Right renal pelvis (tissue), 4 donors: ENCODE data around the gene IGIP. TPM values are rescaled to one million over a fixed set of nuclear protein-coding genes. Genes with fewer than 3 reads are reported as not detected.
"Not testable (repeated sequence)": the region's sequence is repeated elsewhere in the genome, so short reads cannot be mapped to it uniquely, and the experiment has no call there.

Experiments
- DNase-seq, 4 donors: peaks; one replicate each; pipeline ENCODE4 v3.0.0-alpha.2; 2013; ENCODE audit warnings: low read depth in 4 of 4, low spot score in 3 of 4, missing footprints in 1 of 4
- polyA plus RNA-seq, 4 donors: library from polyadenylated mRNA; unstranded; fragments of 120-200 nt; gene quantifications; one replicate each; pipeline ENCODE4 v1.2.1, GENCODE V29; 2013; ENCODE audit not compliant: insufficient read length in 4 of 4

Gene IGIP
- polyA plus RNA-seq, 4 donors = 6.8 to 9.6 (median 7.5) TPM

GRCh38 chr5:140136624-140137023 lies 10.9 kb downstream of the IGIP start:
- no peak for DNase-seq

DNA sequence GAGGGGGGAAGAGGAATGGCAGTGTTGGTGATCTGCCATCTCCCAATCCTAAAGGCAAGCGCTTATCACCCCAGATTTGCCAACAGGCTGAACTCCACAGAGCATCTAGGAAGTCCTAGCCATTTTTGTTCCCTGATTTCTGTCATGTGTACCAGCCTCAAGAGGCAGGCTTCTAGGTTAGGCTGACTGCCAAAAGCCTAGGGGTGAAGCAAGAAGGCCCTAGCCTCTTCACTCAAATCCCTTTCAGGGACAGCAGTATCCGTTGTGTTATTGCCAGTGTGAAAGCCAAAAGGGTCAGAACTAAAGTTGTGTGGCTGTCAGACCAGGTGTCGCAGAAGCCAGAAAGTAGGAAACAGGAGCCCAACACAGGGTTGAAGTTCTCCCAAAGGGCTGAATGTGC lies 14.7 kb downstream of the IGIP start:
- no peak for DNase-seq

DNA sequence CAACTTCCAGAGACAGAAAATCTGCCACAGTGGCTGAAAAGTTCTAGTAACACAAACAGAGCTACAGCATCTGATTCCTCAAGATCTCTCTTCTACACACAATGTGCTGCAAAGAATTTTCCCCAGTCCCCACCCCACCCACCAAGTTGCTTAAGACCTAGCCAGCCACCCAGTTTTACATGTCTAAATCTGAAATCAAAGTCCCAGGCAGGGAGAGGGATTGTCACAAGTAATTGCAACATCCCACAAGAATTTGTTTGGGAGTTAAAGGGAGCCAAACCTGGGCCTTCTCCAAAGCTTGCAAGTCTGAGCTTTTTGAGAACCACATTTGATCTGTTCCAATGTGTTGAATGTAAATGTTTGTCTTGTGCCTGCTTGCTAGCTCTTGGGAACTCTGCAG lies 15.5 kb downstream of the IGIP start:
- DNase-seq = no peak

GRCh38 chr5:140142246-140142645 lies 16.5 kb downstream of the IGIP start:
- DNase-seq = no peak

DNA sequence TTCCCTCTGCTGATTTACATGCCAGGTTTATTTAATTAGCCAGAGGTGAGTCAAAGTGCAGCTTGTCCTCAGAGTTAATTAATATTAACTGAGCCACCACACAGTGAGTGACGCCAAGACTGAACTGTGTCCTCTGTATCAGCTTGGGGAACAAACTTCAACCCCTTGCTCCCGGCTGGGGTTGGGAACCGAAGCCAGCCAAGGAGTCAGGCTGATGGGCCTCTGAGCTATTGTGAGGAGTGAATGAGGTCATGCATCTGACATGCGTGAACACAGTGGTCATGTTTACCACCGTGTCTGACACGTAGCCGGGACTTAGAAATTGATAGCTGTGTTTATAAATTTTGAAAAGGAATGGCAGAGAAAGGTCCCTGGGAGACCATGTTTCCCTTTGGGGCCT lies 17.1 kb downstream of the IGIP start:
- DNase-seq = no peak

- no peak for DNase-seq
These were observed 18.0 kb downstream of the IGIP start for GRCh38 chr5:140143521-140144258.

DNA sequence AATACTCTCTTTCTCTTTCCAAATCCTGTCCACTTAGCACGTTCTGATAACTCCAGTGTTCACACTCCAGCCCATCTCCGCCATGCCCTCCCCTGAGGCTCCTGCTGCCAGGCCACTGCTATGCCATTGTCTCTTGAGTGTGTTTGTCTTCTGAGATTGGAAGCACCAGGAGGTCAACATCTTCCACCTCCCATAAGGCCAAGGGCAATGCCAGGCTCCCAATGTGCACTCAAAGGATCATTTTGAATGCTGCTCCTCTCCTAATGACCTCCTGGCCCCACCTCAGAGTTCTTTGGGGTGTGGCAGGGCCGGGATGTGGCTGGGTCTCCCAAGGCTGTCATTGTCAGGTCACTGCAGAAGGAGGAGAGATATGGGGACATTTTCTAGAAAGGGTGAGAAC lies 19.5 kb downstream of the IGIP start:
- DNase-seq = no peak

DNA sequence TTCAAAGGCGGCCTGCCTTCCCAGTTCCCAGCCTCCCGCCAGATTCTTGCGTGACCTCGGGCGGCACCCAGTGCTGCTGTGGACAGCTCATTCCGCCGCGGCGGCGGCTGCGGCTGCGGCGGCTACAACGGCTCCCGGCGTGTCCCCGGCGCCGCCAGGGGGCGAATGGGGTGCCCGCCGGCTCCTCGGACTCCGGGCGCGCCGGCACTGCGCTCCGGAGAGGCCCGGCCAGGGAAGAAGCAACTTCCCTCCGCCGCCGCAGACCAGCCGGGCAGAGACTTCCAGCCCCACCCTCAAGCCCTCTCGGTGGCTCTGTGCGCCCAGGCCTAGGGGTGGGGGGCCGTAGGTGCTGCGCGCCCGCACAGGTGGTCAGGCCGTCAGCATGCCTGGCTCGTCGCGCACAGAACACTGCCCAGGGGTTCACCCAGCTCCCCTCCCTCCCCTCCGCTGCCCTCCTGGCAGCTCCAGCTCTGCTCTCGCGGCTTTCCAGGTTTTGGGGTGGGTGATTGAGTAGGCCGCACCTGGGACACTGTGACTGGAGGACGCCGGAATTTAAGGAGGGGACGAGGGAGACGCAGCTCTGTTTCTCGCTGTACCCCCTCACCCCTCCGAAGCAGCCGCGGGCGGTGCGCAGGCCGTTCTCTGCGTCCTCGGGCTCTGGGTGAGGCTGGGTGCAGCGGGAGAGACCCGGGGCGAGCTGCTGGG lies 20.2 kb downstream of the IGIP start:
- DNase-seq = peak; percentile 45 to 63 (median 53)

DNA sequence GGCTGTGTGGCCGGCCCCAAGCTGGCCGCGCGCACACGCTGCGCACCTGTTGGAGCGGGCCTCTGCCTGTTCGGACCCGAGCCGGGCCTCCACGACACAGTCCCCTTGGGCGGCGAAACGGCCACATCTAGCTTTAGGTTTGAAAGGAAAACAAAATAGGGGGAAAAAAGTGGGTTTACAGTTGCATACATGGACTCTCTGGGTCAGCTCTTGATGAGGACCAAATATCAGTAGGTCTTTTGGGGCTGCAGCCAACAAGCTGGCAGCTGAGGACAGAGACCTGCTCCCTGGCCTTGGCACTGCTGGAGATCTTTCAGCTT lies 20.7 kb downstream of the IGIP start:
- no peak for DNase-seq

DNA sequence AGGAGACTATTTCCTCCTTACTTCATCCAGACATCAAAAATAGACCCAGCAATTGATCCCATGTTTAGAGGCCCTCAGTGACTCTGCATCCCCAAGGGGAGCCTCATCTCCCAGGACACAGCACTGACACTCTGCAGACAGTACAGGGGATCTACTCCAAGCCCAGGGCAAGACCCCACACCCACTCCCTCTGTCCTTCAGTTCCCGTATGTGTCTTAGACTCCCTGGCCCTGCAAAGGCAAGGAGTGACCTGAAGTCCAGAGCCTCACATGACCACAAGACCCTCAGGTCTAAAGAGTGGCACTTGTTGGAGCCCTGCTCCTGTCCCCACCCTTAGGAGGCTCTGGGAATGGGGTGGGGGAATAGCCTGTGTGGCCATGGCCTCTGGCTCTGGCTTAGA lies 21.7 kb downstream of the IGIP start:
- DNase-seq = no peak

DNA sequence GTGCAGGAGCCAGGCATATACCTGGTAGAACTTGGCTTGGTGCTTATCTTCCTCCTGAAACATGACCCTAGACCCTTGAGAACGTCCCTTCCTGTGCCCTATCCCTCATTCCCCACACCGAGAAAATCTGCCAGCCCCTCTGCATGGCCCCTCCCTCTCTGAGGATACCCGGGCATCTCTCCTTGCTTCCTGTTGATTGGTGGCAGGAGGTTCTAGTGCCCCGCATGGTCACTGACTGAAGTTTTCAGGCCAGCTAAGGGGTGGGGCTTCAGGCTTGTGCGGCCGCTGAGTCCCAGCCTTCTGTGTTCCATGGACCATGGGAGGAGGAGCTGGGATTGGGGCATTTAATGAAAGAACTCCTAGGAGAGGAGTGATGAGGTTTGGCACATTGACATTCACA lies 22.8 kb downstream of the IGIP start:
- no peak for DNase-seq

GRCh38 chr5:140150201-140150600 lies 24.5 kb downstream of the IGIP start:
- DNase-seq = no peak

GRCh38 chr5:140151144-140152021 lies 25.6 kb downstream of the IGIP start:
- no peak for DNase-seq

DNA sequence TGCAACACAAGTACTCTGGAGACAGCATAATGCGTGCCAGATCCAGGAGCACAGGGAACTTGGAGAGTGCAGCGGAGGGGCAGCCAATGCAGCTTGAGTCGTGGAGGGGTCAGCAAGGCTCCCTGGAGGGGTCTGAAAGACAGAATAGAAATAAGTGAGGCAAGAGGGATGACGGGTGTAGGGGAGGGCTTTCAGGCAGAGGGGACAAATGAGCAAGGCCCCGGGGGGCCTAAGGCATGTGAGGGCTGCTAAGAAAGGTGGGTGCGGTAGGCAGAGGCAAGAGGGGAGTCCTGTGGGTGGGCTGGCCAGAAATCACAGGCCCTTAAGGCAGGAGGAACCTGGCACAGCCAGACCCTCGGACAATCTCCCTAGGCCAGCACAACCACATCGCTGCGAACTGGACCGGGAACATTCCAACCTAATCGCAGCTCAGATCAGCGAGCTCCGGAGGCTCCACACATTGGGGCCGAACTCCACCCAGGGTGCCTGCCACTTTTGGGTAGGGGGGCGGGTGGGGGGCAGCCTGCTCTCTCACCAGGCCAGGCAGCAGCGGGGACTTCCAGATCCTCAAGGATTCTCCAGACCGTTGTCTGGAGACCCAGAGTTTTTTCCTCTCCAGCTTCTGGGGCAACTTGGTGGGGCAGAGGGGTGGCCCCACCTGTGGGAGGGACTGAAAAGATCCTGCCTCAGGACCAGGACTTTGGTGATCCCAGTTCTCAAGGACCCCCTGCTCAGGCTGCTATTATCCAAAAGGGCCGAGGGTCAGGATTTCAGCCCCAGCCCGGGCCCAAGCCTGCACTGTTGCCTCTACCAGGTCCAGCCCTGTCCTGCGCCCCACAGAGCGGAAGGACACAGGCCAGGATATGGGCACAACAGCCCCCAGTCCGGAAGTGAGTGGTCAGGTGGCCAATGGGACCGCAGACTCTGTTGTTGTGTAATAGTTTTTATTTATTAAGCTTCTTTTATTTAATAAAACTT lies 26.6 kb downstream of the IGIP start:
- no peak for DNase-seq

GRCh38 chr5:140153255-140153654 lies 27.5 kb downstream of the IGIP start:
- no peak for DNase-seq

DNA sequence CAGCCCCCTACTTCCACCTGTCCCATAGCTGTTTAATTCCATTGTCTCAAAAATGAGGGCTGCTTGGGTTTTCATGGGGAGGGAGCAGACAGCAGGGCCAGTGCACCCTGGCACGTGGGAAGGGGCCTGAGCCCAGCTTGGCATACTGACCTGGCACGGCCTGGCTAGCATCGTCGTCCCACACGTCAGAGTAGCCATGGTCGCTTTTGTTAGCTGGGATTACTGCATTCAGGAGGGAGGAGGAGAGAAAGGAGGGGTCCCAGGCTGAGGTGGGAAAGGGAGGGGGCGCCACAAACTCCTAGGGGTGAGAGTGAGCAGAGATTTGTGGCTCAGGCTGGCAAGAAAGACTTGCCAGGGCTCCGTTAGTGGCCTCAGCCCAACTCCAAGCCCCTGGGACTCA lies 28.2 kb downstream of the IGIP start:
- DNase-seq = no peak

DNA sequence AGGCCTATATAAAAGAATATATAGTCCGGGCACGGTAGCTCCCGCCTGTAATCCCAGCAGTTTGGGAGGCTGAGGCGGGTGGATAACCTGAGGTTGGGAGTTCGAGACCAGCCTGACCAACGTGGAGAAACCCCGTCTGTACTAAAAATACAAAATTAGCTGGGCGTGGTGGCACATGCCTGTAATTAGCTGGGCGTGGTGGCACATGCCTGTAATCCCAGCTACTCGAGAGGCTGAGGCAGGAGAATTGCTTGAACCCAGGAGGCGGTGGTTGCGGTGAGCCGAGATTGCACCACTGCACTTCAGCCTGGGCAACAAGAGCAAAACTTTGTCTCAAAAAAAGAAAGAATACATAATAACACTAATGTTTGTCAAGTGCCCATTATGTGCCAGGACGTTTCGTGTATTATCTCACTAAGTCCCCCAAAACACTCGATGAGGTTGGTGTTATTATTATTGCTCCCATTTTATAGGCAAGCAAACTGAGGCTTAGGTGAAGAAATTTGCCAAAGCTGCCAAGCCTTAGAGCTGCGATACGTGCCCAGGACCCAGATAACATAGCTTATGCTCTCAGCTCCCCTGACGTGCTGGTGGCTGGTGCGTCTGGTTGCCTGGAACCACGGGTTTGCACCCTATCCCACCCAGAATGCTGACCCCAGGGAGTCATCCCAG lies 29.1 kb downstream of the IGIP start:
- DNase-seq = not testable (repeated sequence)

DNA sequence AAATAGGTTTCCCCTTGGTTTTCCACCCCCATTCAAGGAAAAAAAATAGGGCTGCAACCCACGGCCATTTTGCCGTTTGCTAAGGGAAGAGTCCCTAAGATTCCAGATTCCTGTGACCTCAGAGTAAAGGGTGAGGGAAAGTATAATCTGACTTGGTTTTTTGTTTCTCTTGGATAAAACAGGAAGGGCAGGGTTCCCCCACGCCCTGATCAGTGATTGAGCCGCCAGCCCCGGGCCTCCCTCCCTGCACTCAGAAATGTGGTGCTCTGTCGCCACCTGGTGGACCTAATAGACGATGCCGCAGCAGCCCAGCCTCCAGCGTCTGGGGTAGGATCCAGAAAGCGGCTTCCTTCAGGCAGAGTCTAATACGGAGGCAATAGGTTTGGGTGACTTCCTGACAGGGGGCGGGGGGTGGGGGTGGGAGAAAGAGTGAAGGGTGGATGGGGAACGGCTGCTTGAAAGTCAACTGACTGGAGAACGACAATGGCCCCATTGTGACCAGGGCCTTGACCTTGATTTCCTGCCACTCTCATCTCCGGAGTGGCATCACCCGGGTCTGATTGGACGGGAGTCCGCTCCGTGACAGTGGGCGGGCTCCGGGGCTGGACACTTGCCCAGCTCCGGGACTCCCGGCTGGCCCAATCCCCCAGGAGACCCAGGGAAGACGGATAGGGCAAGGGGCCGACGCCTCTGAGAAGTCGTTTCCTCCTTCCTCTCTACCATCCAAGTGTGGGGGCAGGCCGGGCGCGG lies 31.5 kb downstream of the IGIP start:
- DNase-seq = peak; percentile 75 to 81 (median 80)
